Stimulated activated CD8-positive, alpha-beta memory T cell treated with anti-CD3 and anti-CD28 coated beads, Interleukin-12 subunit alpha, Interleukin-12 subunit beta, amount 100 ng/mL, for 4 hours (primary cell): ENCODE results near the gene RELN.

Source experiments
- DNase-seq: peaks from one replicate; pipeline ENCODE4 v3.0.0-alpha.2; 2020; ENCODE audit warnings: low read depth

RELN gene

DNA sequence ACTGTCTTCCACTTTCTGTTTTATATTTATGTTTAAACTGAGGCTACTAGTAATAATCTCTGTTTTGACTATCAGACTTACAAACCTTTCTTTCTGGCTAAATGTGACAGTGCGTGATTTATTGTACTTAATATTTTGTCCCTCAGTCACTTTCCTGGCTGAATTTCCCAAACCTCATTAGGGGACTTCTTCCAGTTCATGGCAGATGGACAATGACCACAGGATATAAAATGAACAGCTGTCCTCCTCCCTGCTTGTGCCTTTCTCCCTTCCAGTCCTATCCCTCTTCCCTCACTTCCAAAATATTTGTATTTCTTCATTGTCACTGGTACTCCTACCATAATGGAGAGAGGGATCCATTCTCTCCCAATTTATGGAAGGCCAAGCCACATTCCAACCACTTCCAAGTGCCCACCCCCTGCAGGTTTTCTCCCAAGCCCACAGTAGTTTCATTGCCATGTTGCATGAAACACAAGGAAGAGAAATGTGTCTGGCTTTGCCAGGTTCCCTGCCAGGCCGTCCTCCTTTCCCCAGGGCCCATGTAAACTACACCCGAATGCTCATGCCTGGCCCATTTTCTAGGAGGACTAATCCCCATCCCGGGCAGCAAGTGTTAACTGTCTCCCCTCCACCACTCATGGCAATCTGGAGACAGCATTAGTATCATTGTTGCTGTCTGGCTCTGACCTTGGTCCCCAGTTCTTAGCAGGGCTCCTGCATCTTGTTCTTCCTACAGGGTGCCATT, 273.9 kb downstream of the RELN start:
- DNase-seq = no peak

DNA sequence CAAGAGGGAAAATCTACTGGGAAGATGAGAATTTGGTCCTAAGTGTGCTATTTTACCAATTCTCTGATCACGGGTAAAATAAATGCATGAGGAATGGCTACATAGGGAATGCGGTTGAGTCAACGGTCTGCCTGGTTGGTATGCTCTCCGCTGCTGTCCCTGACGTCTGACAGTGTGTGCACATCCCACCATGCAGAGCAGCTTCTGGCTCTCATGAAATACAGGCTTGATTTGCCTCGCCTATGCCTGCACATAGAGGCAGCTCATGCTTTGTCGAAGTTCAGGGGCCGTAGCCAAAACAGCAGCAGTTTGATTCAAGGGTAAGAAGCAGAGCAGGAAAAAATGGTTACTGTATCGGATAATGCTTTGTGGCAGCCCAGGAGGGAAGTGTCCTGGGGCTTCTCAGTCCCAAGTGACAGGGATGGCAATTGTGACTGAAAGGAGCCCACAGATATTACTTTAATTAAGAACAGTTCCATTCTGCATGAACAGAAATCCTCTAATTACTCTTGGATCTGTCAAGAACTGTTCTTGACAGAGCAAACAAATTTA, 275.0 kb downstream of the RELN start:
- no peak for DNase-seq

DNA sequence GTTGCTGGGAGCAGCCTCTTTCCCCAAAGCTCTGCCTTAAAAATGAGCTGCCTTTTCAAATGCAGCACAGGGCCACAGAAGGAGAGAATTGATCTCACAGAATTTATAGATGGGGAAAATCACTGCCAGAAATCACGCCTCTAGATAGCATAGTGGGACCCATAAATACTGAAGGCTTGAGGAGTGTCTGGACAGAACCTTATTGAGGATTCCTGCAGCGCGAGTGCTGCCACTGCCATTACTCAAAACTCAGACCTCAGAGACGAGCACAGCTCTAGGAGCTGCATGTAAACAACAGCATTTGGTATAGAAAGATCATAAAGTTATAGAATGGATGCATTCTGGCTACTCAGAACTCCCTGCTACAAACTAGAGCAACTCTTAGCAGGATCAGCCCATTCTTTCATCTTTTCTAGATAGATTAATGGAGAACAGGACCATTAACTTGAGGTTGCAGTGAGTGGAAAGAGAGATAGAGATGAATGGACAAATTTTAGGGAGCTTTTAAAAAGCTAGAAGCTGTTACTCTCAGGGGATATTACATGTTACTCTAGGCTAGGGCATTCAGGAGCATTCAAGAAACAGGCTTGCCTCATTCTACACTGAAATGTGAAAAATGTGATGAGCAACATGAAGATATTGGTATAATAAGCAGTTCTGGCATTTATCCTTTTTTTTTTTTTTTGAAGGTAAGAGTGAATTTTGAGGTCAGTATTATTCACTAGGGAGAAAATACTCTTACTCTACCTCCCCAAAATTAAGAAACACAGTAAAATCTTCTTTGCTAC, 276.3 kb downstream of the RELN start:
- no peak for DNase-seq

DNA sequence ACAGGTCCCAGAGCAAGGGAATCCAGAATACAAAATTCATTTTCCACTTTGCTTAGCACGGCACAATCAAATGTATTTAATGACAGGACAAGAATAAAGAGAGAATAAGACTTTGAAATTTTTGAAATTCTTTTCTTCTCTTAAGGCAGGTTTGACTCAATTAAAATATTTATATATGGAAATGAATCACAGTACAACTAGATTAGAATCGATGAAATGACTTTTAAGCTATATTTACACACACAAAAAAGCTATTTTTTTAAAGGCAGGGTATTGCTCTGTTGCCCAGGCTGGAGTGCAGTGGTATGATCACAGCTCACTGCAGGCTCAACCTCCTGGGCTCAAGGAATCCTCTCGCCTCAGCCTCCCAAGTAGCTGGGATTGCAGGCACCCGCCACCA, 278.0 kb downstream of the RELN start:
- no peak for DNase-seq

DNA sequence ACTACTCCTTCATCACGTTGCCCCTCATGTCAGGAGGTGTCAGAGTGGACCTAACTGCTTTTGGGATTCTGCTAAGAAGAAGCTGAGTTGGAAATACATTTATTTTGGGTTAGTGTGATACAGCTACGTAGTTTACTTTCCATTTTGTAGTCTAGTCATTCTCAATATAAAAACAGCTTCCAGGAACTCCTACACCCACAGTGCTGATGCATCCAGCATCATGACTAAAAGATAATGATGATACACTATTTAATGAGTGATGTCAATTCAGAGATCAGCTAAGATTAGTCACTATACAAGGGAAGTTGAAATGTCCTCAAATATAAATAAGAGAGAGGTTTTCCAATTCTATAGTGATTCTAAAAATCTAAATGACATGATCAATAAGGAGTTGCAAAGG, 279.2 kb downstream of the RELN start:
- no peak for DNase-seq

DNA sequence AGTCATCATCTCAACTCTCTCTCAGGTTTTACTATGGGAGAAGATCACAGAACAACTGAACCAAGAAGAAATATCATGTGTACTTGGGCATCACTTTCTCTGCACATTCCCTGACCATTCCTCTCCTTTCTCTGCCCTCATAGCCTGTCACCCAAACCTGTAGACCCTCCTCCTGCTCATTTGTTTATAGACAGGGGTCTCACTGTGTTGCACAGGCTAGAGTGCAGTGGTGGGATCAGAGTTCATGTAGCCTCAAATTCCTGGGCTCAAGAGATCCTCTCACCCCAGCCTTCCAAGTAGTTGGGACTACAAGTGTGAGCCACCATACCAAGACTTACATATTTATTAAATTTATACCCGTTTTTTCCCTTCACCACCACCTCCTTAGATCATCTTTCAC, 282.7 kb downstream of the RELN start:
- DNase-seq = no peak

DNA sequence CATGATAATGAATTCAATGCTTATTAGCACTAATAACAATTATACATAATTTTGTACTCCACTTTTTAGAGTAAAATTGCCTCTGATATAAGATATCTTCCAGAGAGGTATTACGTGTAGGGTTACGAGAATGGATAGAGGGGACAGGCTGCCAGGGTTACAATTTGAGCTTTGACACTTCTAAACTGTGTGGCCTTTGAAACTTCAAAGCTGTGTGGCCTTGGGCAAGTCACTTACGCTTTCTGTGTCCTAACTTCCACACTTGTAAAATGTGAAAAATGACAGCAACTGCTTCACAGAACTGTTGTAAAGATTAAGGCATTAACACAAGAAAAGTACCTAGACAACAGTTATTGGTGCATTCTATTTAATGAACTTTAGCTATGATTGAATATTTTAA, 283.9 kb downstream of the RELN start:
- no peak for DNase-seq

DNA sequence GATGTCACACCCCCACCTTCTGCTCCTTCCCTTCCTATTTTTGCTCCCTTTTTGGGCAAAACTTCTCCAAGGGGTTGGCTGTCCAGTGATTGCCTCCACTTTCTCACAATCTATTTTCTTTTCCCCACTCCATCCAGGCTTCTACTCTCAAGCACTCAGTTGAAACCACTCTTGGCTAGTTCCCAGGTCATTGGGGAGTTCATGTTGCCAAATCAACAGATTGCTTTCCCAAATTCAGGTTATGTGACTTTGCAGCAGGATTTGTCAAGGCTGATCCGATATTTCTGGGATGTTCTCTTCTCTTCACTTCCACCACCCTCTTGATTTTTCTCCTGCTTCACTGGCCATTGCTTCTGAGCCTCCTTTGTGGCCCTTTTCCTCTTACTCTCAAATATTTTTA, 284.8 kb downstream of the RELN start:
- no peak for DNase-seq

DNA sequence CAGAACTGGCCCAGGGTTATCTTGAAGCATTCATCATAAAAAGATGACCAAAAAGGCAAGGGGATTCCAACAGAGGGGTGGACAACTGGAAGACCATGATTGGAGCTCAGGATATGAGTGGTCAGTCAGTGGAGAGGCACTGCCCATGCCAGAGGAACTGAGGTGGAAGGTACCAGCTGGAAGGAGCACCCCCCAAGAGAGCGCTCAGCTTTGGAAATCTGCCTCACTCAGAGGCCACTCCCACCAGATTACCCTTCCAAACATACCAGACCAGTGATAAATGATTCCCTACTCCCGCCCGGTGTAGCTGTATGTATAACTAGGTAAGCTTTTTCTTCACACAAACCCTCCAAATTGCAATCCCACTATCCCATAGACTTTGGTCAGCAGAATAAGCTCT, 286.5 kb downstream of the RELN start:
- DNase-seq = no peak

DNA sequence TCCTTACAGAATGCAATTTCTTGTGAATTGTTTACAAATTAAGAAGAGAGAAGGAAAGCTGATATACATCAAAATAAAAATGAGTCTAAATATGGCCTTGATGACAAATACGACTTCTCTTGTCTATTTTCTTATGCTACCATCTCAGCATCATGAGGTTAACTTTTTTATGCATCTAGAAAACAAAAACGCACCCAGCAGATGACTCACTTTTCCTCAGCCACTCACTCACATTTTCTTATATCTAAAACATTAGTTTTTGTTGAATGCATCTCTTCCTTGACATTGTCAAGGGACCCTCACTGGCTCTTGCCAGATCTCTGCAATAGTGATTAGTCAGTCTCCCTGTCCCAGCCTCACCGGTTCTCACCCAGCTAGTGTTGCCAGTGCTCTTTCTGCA, 287.0 kb downstream of the RELN start:
- DNase-seq = no peak

DNA sequence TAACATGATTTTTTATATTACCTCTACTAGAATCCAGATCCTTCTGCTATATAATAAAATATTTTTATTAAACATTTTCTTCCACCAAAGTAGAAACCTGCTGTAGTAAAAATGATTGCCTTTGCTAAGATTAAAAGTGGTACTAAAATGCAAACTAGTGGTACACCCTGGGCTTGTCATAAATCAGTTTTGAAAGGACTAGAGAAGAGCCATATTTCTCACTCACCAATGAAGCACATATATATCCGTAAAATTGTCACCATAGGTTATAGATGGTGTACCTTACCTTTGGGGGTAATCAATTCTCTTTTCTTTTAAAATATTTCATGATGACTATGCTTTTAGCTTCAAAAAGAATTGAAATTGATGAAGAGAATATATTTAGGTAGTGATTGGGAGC, 290.4 kb downstream of the RELN start:
- no peak for DNase-seq

DNA sequence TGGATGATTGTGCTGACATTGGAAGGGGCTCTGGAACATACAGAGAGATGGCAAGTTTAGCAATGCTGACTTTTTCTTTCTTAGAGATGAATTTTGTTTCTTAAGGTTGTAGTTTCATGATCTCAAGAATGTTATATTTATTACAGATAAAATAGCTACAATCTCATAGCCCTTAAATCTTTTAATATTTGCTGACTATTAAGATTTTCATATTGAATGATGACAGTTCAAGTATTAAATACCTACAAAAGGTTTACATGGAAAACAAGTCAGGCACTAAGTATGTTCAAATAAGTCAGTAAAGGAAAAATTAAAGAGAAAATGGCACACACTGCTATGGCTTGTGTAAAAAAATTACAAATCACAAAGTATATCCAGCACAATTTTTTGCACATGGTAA, 291.4 kb downstream of the RELN start:
- DNase-seq = no peak

DNA sequence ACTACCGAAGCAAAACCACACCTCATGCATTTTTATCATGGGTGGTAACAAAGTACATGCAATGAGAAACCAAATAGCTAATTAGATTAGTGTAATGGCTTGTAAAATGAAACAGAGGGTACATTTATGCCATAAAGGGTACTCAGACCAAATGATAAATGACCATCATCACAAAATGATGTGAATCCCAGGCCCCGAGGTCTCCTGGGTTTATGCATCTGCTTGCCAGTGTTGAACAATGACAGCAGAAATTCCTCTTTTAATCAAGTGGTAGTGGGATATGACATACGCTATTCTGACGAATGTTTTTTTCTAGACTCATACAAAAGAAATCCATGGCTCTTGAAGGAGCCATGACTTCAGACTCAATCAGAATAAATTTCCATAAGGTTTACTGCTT, 293.9 kb downstream of the RELN start:
- DNase-seq = no peak

DNA sequence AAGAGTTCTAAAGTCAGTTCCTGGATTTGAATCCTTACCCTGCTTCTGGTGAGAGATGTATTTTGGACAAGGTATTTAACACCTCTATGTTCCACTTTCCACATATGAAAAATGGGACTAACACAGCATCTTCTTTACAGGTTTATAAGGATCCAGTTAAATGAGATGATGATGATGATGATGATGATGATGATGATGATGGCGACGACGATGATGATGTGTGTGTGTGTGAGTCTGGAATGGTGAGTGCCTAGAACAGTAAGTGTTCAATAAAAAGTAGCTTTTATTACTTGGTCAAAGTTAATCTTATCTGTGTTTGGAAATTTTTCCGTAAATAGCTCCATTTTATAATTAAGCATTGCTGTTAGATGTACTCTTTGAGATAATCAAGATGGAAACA, 295.2 kb downstream of the RELN start:
- DNase-seq = no peak

DNA sequence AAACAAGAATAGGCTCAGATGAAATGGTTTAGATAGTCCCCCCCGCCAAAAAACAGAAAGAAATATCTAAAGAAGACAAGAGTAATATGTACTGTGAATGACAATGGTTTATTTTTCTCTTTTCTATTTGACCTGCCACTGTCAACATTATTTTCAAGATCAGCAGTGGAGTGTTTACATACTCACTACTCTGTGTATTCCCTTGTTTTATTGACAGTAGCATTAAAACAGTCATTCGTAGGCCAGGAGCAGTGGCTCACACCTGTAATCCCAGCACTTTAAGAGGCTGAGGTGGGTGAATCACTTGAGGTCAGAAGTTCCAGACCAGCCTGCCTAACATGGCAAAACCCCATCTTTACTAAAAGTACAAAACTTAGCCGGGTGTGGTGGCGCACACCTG, 298.2 kb downstream of the RELN start:
- no peak for DNase-seq

DNA sequence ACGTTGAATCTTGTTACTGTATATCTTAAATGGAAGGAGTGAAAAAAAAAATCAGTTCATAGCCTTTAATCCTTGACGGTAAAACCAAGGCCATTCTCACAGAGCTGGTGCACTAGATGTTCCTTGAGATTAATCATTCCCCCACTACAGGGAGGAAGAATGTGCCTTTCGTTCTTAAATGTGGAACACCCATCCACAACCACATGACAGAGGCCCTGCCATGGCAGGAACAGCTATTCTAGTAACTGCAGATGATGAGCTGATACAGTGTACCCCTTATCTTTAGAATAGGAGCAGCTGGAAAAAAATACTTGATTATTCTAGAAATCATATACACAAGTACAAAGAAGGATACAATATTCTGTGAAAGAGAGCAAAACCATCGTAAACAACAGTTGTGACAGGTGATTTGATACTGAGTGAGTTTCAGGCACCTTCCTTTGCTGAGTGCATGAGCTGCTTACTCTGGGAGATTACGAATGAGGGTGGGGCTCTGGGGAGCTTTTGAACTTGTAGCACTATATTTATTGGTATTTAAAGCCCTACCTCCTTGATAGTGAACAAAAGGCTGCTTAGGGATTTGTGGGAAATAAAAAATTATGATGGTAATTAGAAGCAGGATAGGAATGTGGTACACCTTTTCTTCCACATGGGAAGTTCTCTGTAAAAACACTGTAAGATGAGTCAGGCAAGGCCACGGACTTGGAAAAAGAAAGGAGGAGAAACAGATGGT, 299.1 kb downstream of the RELN start:
- DNase-seq = no peak

DNA sequence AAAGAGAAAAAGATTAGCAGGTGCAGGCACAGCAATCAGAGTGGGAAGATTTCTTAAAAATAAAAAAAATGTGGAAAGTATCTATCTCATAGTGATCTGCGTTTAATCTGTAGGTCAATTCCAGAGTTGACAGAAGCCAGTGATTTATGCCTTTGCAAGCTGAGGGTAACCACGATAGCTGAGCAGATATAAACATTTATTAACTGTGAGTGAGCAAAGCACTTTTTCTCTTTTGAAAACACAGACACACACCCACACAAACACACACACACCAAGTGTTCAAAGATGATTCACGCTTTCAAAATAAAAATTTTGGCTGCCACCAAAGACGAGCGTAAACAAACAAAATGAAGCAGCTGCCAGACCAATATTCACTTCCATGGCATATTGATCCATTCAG, 300.2 kb downstream of the RELN start:
- DNase-seq = no peak

DNA sequence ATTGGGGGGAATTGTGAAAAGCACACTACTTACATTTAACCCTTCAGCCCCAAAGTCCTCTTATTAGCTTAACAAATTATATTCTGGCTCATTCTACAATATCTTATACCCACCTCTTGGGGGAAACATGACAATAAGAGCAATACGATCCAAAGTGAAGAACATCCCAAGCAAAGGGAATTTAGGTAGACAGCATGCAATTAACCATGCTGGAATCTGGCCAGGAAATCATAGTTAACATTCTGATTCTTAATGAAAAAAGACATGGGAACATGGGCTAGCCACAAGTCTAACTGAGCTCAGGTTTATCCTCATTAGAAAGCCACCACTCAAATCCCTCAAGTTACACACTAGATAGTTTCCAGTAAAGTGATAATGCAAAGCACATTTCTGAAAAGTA, 301.5 kb downstream of the RELN start:
- DNase-seq = no peak

DNA sequence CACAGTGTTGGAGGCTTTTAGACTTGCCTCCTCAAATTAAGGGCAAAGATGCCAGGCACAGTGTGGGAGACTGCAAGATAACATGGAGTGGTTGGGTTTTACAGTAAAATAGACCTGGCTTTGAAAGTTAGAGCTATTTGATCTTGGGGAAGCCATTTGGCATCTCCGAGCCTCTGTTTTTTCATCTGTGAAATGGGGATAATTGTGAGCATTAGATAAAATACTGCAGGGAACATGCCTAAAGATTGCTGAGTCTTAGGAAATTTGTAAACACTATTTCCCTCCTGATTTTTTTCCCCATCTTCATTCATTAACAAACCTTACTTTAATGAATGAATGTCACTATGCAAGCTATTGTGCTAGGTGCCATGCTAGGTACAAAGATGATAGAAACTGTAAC, 302.2 kb downstream of the RELN start:
- no peak for DNase-seq

DNA sequence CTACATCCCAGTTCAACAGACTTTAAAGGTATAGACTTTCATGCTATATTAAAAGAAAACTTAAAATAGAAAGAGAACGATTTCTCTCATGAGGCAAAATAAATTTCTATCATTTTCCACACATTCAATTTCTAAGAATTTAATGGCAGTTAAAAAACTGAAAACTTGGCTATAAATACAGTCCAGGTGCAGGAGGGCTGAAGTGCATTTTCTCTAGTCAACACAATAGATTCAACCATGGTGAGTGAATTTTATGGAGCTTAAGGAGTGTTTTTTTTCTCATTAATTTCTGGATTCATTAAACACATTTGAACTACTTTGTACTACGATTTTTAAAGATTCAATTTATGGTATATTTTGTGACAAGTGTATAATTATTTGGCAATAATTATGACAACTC, 302.7 kb downstream of the RELN start:
- DNase-seq = no peak

DNA sequence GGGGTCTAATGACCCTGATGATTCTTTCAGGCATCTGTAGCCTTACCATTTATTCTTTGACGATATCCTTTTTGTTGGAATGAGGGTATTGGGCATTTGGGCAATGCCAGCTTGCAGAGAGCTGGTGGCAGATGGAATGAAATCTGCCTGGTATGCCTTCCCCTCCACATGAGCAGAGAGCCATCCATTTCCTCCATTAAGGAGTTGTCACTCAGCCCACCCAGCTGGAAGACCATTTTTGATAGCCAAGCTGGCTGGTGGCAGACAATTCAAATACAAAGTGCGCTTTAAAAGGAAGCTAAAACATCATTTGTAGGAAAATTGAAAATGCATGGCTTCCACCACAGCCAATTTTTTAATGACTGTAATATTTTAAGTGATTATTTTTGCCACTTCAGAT, 303.4 kb downstream of the RELN start:
- DNase-seq = no peak

DNA sequence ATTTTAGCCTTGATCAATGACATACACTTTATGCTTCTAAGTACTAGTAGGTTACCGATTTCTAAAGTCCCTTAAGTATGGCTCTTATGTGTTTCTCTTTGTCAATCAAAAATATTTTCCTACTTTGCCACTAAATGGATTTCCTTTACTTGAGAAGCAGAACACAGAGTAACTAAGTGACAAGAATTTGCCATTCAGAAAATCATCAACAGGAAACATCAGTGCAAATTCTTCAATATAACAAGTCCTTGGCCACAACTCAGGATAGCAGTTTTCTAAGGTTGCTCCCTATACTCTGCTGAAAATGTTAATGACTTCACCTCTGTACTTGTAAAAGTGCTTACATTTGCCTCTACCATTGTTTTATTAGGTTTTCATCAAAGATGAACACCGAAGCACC, 303.8 kb downstream of the RELN start:
- no peak for DNase-seq

DNA sequence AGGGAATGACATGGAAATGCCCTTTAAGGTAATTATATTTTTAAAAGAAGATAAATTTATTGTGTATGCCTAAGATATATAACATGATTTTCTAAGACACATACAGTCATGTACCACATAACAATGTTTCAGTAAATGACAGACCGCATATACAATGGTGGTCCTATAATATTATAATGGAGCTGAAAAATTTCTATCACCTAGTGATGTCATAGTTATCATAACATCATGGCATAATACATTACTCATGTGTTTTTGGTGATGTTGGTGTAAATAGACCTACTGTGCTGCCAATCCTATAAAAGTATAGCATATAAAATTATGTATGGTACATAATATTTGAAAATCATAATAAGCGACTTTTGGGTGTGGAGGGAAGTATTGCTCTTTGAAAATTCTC, 306.1 kb downstream of the RELN start:
- no peak for DNase-seq
